GM23248 (cell line): ENCODE results near the gene CDC25A.

Experiments used
- EZH2 ChIP-seq: fragments of 200-600 bp; sonication (generic); IDR thresholded peaks from 2 replicates; pipeline ENCODE4 v1.6.1; 2018; ENCODE audit warnings: antibody characterized with exemption, mild to moderate bottlenecking; ENCODE audit not compliant: insufficient read depth, poor library complexity, severe bottlenecking
- EZH2phosphoT487 ChIP-seq: fragments of 200-600 bp; sonication (generic); IDR thresholded peaks from 2 replicates; pipeline ENCODE4 v1.6.1; 2018; ENCODE audit warnings: antibody characterized with exemption, moderate library complexity, mild to moderate bottlenecking, low read depth; ENCODE audit not compliant: insufficient read depth

- TF ChIP-seq EZH2phosphoT487 = no peak
- no peak for TF ChIP-seq EZH2
Measured at GRCh38 chr3:48129921-48130320, 58.3 kb downstream of the CDC25A start.
